HUDEP-2 (cell line): ENCODE measurements around the gene MMP19.
A peak's percentile ranks its signal among the peaks of the same experiment; 100 is the strongest.

Experiments
- DNase-seq, 76 experiments: peaks; one replicate each; lab custom pipeline; 2025; ENCODE audit not compliant: unreplicated experiment in 76 of 76; lab: John Stamatoyannopoulos, UW

Gene MMP19

GRCh38 chr12:55817345-55818139 is 25.2 kb downstream of the MMP19 start, which contains the start of the genes ORMDL2 and SARNP:
Gene ORMDL2, plus strand, starts transcription at chr12:55818041. Its CDS starts 959 bp downstream, at chr12:55819000.
Gene SARNP, minus strand, starts transcription at chr12:55817724. Its CDS starts 23 bp downstream, at chr12:55817701.
- DNase-seq = peak in 75 of 76 experiments; percentile 39 to 99 (median 97)

DNA sequence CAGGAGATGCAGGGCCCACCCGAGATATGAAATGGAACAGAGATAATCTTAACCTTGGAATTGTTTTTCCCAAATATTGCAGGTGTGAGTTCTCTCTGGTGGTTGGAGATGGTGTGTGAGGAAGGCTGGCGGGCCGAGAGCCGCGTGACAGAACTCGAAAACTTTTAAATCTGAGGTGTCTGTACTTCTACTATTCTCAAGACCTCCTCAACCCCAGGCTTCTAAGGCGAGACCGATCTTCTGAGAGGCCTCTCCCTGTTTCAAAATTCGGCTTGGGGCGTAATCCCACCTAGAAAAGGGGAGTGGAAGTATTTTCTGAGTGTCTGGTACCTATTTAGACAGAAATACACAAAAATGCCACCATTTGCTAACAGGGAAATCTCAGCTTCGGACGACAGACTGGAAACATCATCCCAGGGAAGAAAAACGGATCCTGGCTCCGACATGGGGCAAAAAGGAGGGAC is 25.8 kb downstream of the MMP19 start:
- peak in 6 of 76 experiments; percentile 6 to 40 (median 19) for DNase-seq

DNA sequence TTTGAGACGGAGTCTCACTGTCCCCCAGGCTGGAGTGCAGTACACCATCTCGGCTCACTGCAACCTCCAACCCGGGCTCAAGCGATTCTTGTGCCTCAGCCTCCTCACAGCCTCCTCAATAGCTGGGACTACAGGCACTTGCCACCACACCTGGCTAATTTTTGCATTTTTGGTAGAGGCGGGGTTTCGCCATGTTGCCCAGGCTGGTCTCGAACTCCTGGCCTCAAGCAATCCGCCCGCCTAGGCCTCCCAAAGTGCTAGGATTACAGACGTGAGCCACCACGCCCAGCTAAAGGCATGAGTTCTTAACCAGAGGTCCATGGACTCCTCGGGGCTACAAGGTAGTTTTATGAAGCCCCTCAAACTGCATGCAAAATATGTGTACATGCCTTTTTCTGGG is 27.3 kb downstream of the MMP19 start:
- no peak for DNase-seq

DNA sequence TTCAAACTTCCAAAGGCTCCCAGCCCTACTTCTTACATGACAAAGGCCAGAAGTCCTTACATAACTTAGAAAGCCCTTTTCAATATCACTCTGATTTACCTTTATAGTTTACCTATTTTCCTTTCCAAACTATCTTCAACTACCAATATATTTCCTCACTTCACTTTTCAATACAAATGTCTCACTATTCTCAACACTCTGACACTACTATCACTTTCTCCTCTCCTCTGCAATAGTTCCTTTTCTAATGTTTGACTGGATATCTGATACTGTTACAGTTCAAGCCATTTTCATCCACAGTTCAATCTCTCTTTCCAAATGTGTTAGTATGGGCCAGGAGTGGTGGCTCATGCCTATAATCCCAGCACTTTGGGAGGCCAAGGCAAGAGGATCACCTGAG is 28.5 kb downstream of the MMP19 start:
- DNase-seq = no peak

GRCh38 chr12:55812088-55812487 is 30.6 kb downstream of the MMP19 start:
- DNase-seq = no peak

DNA sequence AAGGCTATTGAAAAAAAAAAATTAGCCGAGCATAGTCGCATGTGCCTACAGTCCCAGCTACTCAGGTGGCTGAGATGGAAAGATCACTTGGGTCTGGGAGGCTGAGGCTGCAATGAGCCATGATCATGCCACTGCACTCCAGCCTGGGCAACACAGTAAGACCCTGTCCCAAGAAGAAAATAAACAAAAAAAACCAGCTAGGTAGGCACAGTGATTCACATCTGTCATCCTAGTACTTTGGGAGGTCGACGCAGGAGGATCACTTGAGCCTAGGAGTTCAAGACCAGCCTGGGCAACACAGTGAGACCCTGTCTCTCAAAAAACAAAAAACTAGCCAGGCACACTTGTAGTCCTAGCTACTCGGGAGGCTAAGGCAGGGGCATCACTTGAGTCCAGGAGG is 33.5 kb downstream of the MMP19 start:
- no peak for DNase-seq

DNA sequence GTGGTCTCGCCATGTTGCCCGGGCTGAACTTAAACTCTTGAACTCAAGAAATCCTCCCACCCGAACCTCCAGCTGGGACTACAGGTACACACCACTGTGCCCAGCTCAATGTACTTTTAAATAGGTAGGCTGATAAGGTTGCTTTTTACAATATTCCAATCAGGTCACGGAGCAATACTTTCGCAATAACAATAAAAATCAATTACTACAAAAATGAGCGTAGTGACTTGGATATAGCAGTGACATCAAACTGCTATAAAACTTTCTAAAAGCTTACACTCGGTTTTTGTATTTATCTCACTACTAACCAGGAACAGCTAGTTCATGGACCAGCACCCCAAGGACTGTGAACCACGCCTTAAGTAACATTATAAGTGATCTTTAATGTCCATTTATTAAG is 35.8 kb downstream of the MMP19 start:
- no peak for DNase-seq

GRCh38 chr12:55797550-55797949 is 45.2 kb downstream of the MMP19 start:
- DNase-seq = no peak

DNA sequence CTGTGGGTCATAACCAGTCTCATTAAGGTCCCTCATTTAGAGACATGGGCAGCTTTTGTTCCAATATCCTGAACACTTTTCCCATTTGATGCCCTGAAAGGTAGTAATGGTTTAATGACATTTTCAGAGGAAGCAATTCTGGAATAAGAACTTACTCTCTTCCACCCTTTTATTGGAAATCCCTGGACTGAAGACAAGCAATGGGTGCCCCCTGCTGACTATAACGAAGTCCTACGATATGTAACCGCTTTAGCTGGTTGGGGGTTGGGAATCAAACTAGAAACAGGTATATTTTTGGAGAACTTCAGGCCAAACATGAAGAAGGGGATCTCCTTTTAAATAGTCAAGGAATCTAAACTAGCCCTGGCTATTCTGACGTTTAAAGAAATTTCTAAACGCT is 45.7 kb downstream of the MMP19 start:
- DNase-seq = peak in 13 of 76 experiments; percentile 3 to 36 (median 16)

DNA sequence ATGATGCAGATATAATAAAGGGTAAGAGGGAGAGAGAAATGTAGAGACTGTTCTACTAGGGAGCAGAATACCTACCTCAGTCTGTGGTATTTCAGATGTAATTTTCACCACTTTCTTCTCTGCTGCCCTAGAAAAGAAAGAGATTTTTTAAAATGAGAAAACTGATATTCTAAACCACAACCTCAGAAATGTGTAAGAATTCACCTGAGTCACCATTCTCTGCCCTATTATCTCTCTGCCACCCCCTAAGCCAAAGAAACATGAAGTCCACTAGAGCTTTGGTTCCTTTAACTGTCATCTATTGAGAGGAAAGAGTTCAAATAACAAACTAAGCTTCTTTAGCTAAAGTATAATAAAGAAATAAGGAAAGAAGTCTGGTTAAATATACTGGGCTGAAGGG is 46.8 kb downstream of the MMP19 start:
- no peak for DNase-seq

GRCh38 chr12:55789893-55790292 is 52.8 kb downstream of the MMP19 start:
- no peak for DNase-seq

DNA sequence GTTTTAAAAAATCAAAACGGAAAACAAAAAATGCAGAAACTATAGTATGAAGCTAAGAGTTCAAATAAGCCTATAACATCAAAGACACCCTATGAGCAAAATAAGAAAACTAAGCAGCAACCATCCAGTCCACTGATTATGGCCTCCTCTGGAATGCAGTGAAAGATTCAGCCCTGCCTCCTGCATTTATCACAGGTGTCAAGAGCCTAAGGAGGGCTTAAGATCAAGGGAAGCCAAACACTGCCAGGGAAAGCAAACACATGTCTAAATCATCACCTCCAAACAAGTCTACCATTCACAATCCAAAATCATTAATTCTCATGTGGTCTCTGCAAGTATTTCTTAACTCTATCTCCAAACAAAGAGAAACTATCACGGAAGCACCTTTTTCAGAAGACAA is 53.6 kb downstream of the MMP19 start:
- DNase-seq = no peak

DNA sequence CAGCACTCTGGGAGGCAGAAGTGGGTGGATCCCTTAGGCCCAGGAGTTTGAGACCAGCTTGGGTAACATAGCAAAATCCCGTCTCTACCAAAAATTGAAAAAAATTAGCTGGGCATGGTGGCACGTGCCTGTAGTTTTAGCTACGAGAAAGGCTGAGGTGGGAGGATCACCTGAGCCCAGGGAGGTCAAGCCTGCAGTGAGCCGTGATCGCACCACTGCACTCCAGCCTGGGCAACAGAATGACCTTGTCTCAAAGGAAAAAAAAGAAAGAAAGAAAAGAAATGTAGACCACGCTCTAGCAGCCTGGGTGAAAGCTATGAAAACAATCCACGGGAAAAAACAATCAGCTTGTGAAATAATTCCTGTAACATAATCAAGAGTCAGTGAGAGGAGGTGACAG is 54.2 kb downstream of the MMP19 start:
- no peak for DNase-seq
